CD4-positive, alpha-beta memory T cell (primary cell): ENCODE results near the gene EFCC1. TPM values are rescaled to one million over a fixed set of nuclear protein-coding genes. Genes with fewer than 3 reads are reported as not detected.

Experiments
- CTCF ChIA-PET: fragments of 350-600 bp; sonication (Branson Sonifier 250); formaldehyde crosslinking; loops from one replicate; lab custom pipeline; 2021; ENCODE audit warnings: inconsistent platforms; ENCODE audit not compliant: partially characterized antibody; lab: Charles Lee
- POLR2A ChIA-PET: fragments of 350-600 bp; sonication (Branson Sonifier 250); formaldehyde crosslinking; loops from one replicate; lab custom pipeline; 2021; ENCODE audit not compliant: partially characterized antibody; lab: Charles Lee
- DNase-seq, 5 donors: peaks; one replicate each; pipeline versions ENCODE4 v3.0.0 to v3.0.0-alpha.2; 2020 to 2022; ENCODE audit warnings: mixed read lengths in 1 of 5
- H3K27ac ChIP-seq: one replicate; pipeline ENCODE4 v1.7.0; 2013; ENCODE audit warnings: low read depth, low read length
- H3K27me3 ChIP-seq: 2 replicates; pipeline ENCODE4 v1.7.0; 2013; ENCODE audit warnings: mild to moderate bottlenecking, low read length, moderate library complexity; ENCODE audit not compliant: insufficient read depth
- H3K36me3 ChIP-seq: 2 replicates; pipeline ENCODE4 v1.7.0; 2013; ENCODE audit warnings: mild to moderate bottlenecking, low read length, moderate library complexity; ENCODE audit not compliant: insufficient read depth
- H3K4me1 ChIP-seq: 2 replicates; pipeline ENCODE4 v1.7.0; 2013; ENCODE audit warnings: mild to moderate bottlenecking, low read length, moderate library complexity; ENCODE audit not compliant: insufficient read depth
- H3K4me3 ChIP-seq, 2 donors: one replicate each; pipeline ENCODE4 v1.7.0; 2013; ENCODE audit warnings: low read length in 2 of 2, mild to moderate bottlenecking in 1 of 2
- H3K9me3 ChIP-seq, 2 donors: one replicate each; pipeline ENCODE4 v1.7.0; 2013; ENCODE audit warnings: low read length in 2 of 2, control low read depth in 1 of 2; ENCODE audit not compliant: control insufficient read depth in 1 of 2
- H3K27ac Mint-ChIP-seq, 7 donors: one replicate each; pipeline ENCODE4 v1.8.0; 2020 to 2021; ENCODE audit warnings: mixed read lengths in 7 of 7, mild to moderate bottlenecking in 6 of 7, inconsistent platforms in 3 of 7, moderate library complexity in 3 of 7
- H3K27me3 Mint-ChIP-seq, 2 donors: one replicate each; pipeline ENCODE4 v1.8.0; 2020 to 2021; ENCODE audit warnings: mixed read lengths in 2 of 2
- H3K36me3 Mint-ChIP-seq, 2 donors: one replicate each; pipeline ENCODE4 v1.8.0; 2020 to 2021; ENCODE audit warnings: mixed read lengths in 2 of 2, inconsistent platforms in 1 of 2, mild to moderate bottlenecking in 1 of 2
- H3K4me1 Mint-ChIP-seq, 4 donors: one replicate each; pipeline ENCODE4 v1.8.0; 2020 to 2021; ENCODE audit warnings: mixed read lengths in 4 of 4, mild to moderate bottlenecking in 1 of 4
- H3K4me3 Mint-ChIP-seq, 8 donors: one replicate each; pipeline ENCODE4 v1.8.0; 2020 to 2021; ENCODE audit warnings: mixed read lengths in 8 of 8, mild to moderate bottlenecking in 7 of 8, moderate library complexity in 6 of 8, inconsistent platforms in 3 of 8
- H3K9me3 Mint-ChIP-seq, 8 donors: one replicate each; pipeline ENCODE4 v1.8.0; 2020 to 2021; ENCODE audit warnings: mixed read lengths in 8 of 8, mild to moderate bottlenecking in 5 of 8, inconsistent platforms in 3 of 8, moderate library complexity in 1 of 8
- intact Hi-C: fragments of 100-400 bp; cut with micrococcal nuclease; formaldehyde crosslinking; loops from one replicate; pipeline ENCODE4 v1.15.1; 2023
- polyA plus RNA-seq, 2 donors: library from polyadenylated mRNA; unstranded; fragments of 300-500 nt; fragmentation: Illumina TruSeq; gene quantifications; one replicate each; pipeline ENCODE4 v1.2.3, GENCODE V29; 2021
- total RNA-seq, 2 experiments: library from RNA; stranded (reverse); gene quantifications; one replicate each; pipeline ENCODE4 v1.2.3, GENCODE V29; 2021

EFCC1 gene
- total and polyA plus RNA-seq, 4 experiments from 2014 or later, result not detected

- DNase-seq, result no peak
- CTCF ChIA-PET, result interaction anchor here (1.0 to 5.0 kb wide), 20 partner anchors 8 to 222 kb away, joined by 3 to 123 read pairs (median 9); partner anchors contain the start of genes CFAP92 and COPG1
- peak overlapping the region; percentile 55 for H3K27ac ChIP-seq
- H3K9me3 Mint-ChIP-seq, result no peaks in the 10 kb centered on the region
- no peaks in the 10 kb centered on the region for H3K36me3 ChIP-seq
- peaks cover 16% of the 10 kb centered on the region for H3K4me1 ChIP-seq
- no peaks in the 10 kb centered on the region for H3K9me3 ChIP-seq
- POLR2A ChIA-PET, result interaction anchor here (0.6 to 4.3 kb wide), 23 partner anchors 9 to 904 kb away, joined by 3 to 150 read pairs (median 7); partner anchors contain the start of genes CFAP92, CNBP, COPG1 and IFT122
- H3K4me3 Mint-ChIP-seq, result peak overlapping the region in 2 of 8 donors; percentile 7 to 34
- peak overlapping the region; percentile 42 to 57 for H3K4me3 ChIP-seq
- peaks cover 10 to 25% (median 16%) of the 10 kb centered on the region in 4 donors for H3K4me1 Mint-ChIP-seq
- no peaks in the 10 kb centered on the region for H3K27me3 ChIP-seq
- H3K27me3 Mint-ChIP-seq, result no peaks in the 10 kb centered on the region
- H3K36me3 Mint-ChIP-seq, result no peaks in the 10 kb centered on the region
- intact Hi-C loops, result loop anchor here (1.0 to 5.0 kb wide), 9 partner anchors 11 to 251 kb away; partner anchors contain the start of genes ACAD9, CNBP, HMCES and ISY1
- H3K27ac Mint-ChIP-seq, result peak overlapping the region in 1 of 7 donors; percentile 75
Observed at GRCh38 chr3:129027544-129027880, 26.4 kb downstream of the EFCC1 start.

DNA sequence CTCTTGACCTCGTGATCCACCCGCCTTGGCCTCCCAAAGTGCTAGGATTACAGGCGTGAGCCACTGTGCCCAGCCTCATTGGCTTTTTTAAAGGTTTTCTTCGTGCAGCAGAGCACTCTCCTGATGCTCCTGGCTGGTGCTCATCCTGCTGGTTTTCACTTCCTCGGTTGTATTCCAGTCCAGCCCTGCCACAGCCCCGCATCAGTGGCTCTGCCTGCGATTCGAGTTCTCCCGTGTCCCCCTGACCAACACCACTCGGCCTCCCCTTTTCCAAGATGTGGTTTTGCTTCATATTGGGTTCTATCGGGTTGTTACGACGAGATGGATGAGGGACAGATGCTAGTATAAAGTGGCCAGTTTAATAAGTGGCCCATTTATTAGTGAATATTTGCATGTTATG, 27.8 kb downstream of the EFCC1 start:
- H3K4me3 ChIP-seq, result no peak overlapping the region
- Mint-ChIP-seq H3K27ac (peak overlapping the region in 1 of 7 donors; percentile 42), H3K4me1 (peaks cover 10 to 25% (median 16%) of the 10 kb centered on the region in 4 donors), H3K4me3 (peak overlapping the region in 2 of 8 donors; percentile 30 to 35), H3K36me3 (no peaks in the 10 kb centered on the region), H3K9me3 (peaks cover 0 to 2% (median 0%) of the 10 kb centered on the region in 8 donors), H3K27me3 (no peaks in the 10 kb centered on the region)
- H3K36me3 ChIP-seq, result no peaks in the 10 kb centered on the region
- ChIA-PET POLR2A (interaction anchor here (2.0 to 4.3 kb wide), 2 partner anchors 12 to 14 kb away, joined by 8 to 150 read pairs; no protein-coding TSS in a partner anchor), CTCF (interaction anchor here (1.4 to 5.0 kb wide), 10 partner anchors 12 to 216 kb away, joined by 3 to 123 read pairs (median 22); partner anchors contain the start of gene CFAP92)
- DNase-seq, result no peak
- H3K27me3 ChIP-seq, result no peaks in the 10 kb centered on the region
- intact Hi-C loops, result loop anchor here (5.0 kb wide), 1 partner anchor 152 kb away; the partner anchor contains the start of gene ACAD9
- no peak overlapping the region for H3K27ac ChIP-seq
- no peaks in the 10 kb centered on the region for H3K9me3 ChIP-seq
- peaks cover 16% of the 10 kb centered on the region for H3K4me1 ChIP-seq

- H3K27me3 ChIP-seq, result no peaks in the 10 kb centered on the region
- no peak overlapping the region for H3K27ac ChIP-seq
- H3K4me1 Mint-ChIP-seq, result peaks cover 7 to 20% (median 17%) of the 10 kb centered on the region in 4 donors
- no peaks in the 10 kb centered on the region for H3K36me3 ChIP-seq
- H3K27ac Mint-ChIP-seq, result no peak overlapping the region
- POLR2A ChIA-PET, result interaction anchor here (2.0 kb wide), 1 partner anchor 14 kb away, joined by 8 read pairs; no protein-coding TSS in a partner anchor
- H3K9me3 ChIP-seq, result no peaks in the 10 kb centered on the region
- CTCF ChIA-PET, result interaction anchor here (1.1 to 3.7 kb wide), 5 partner anchors 14 to 215 kb away, joined by 3 to 25 read pairs (median 6); no protein-coding TSS in a partner anchor
- no peaks in the 10 kb centered on the region for H3K36me3 Mint-ChIP-seq
- peaks cover 18% of the 10 kb centered on the region for H3K4me1 ChIP-seq
- H3K4me3 ChIP-seq, result no peak overlapping the region
- intact Hi-C loops, result no loop called here
- H3K27me3 Mint-ChIP-seq, result no peaks in the 10 kb centered on the region
- peaks cover 0 to 2% (median 0%) of the 10 kb centered on the region in 8 donors for H3K9me3 Mint-ChIP-seq
- no peak for DNase-seq
- no peak overlapping the region for H3K4me3 Mint-ChIP-seq
Observed at GRCh38 chr3:129030611-129031010, 29.5 kb downstream of the EFCC1 start.

GRCh38 chr3:129031476-129032215, 30.5 kb downstream of the EFCC1 start:
- H3K36me3 ChIP-seq, result no peaks in the 10 kb centered on the region
- intact Hi-C loops, result no loop called here
- no peaks in the 10 kb centered on the region for H3K27me3 ChIP-seq
- no peak overlapping the region for H3K27ac ChIP-seq
- Mint-ChIP-seq H3K9me3 (peaks cover 0 to 2% (median 0%) of the 10 kb centered on the region in 8 donors), H3K27me3 (no peaks in the 10 kb centered on the region), H3K27ac (peak overlapping the region in 1 of 7 donors; percentile 18), H3K36me3 (no peaks in the 10 kb centered on the region), H3K4me3 (no peak overlapping the region), H3K4me1 (peaks cover 5 to 21% (median 13%) of the 10 kb centered on the region in 4 donors)
- H3K9me3 ChIP-seq, result no peaks in the 10 kb centered on the region
- no peak for DNase-seq
- ChIA-PET POLR2A (no interaction called here), CTCF (interaction anchor here (3.6 to 3.7 kb wide), 2 partner anchors 15 to 21 kb away, joined by 23 to 25 read pairs; no protein-coding TSS in a partner anchor)
- no peak overlapping the region for H3K4me3 ChIP-seq
- H3K4me1 ChIP-seq, result peaks cover 17% of the 10 kb centered on the region

GRCh38 chr3:129032716-129033115, 31.6 kb downstream of the EFCC1 start:
- Mint-ChIP-seq H3K36me3 (no peaks in the 10 kb centered on the region), H3K4me3 (no peak overlapping the region), H3K27ac (no peak overlapping the region), H3K27me3 (peaks cover 0 to 1% of the 10 kb centered on the region in 2 donors), H3K9me3 (peaks cover 0 to 2% (median 0%) of the 10 kb centered on the region in 8 donors), H3K4me1 (peaks cover 3 to 16% (median 9%) of the 10 kb centered on the region in 4 donors)
- no peak for DNase-seq
- Histone ChIP-seq H3K27ac (no peak overlapping the region), H3K9me3 (no peaks in the 10 kb centered on the region), H3K4me3 (no peak overlapping the region), H3K27me3 (no peaks in the 10 kb centered on the region), H3K36me3 (no peaks in the 10 kb centered on the region), H3K4me1 (peaks cover 9% of the 10 kb centered on the region)
- intact Hi-C loops, result no loop called here
- CTCF ChIA-PET, result interaction anchor here (3.6 to 3.7 kb wide), 2 partner anchors 16 to 20 kb away, joined by 23 to 25 read pairs; no protein-coding TSS in a partner anchor
- POLR2A ChIA-PET, result no interaction called here

GRCh38 chr3:129033151-129033550, 32.0 kb downstream of the EFCC1 start:
- H3K27ac ChIP-seq, result no peak overlapping the region
- POLR2A ChIA-PET, result interaction anchor here (1.3 kb wide), 1 partner anchor 284 kb away, joined by 4 read pairs; no protein-coding TSS in a partner anchor
- H3K36me3 ChIP-seq, result no peaks in the 10 kb centered on the region
- no peaks in the 10 kb centered on the region for H3K9me3 ChIP-seq
- CTCF ChIA-PET, result interaction anchor here (1.0 kb wide), 1 partner anchor 29 kb away, joined by 3 read pairs; no protein-coding TSS in a partner anchor
- Mint-ChIP-seq H3K36me3 (no peaks in the 10 kb centered on the region), H3K27ac (peak overlapping the region in 1 of 7 donors; percentile 75), H3K4me1 (peaks cover 3 to 16% (median 9%) of the 10 kb centered on the region in 4 donors), H3K9me3 (peaks cover 0 to 2% (median 0%) of the 10 kb centered on the region in 8 donors), H3K4me3 (no peak overlapping the region), H3K27me3 (peaks cover 0 to 1% of the 10 kb centered on the region in 2 donors)
- no peaks in the 10 kb centered on the region for H3K27me3 ChIP-seq
- DNase-seq, result no peak
- intact Hi-C loops, result no loop called here
- H3K4me1 ChIP-seq, result peaks cover 9% of the 10 kb centered on the region
- H3K4me3 ChIP-seq, result no peak overlapping the region
